SJCRH30 (cell line): Measurements from ENCODE around the gene MTHFSD. TPM values are rescaled to one million over a fixed set of nuclear protein-coding genes. Genes with fewer than 3 reads are reported as not detected.
A peak's percentile ranks its signal among the peaks of the same experiment; 100 is the strongest.

Source experiments
- DNase-seq, 2 experiments: peaks; one replicate each; pipeline ENCODE4 v3.0.0-alpha.2; 2015 to 2020
- H3K27ac ChIP-seq: fragments of 250-450 bp; sonication (Bioruptor Pico); 2 replicates; pipeline ENCODE4 v1.5.1; 2020; ENCODE audit warnings: mild to moderate bottlenecking, moderate library complexity
- H3K27me3 ChIP-seq: fragments of 250-450 bp; sonication (Bioruptor Pico); 2 replicates; pipeline ENCODE4 v1.5.1; 2020; ENCODE audit warnings: mild to moderate bottlenecking, moderate library complexity
- H3K36me3 ChIP-seq: fragments of 250-450 bp; sonication (Bioruptor Pico); 2 replicates; pipeline ENCODE4 v1.5.1; 2020; ENCODE audit warnings: mild to moderate bottlenecking, moderate library complexity
- H3K4me1 ChIP-seq: fragments of 250-450 bp; sonication (Bioruptor Pico); 2 replicates; pipeline ENCODE4 v1.5.1; 2020; ENCODE audit warnings: mild to moderate bottlenecking, moderate library complexity
- H3K4me3 ChIP-seq: fragments of 250-450 bp; sonication (Bioruptor Pico); 2 replicates; pipeline ENCODE4 v1.5.1; 2020; ENCODE audit warnings: mild to moderate bottlenecking, moderate library complexity
- H3K9me3 ChIP-seq: fragments of 250-450 bp; sonication (Bioruptor Pico); replicated peaks from 2 replicates; pipeline ENCODE4 v1.5.1; 2020; ENCODE audit warnings: mild to moderate bottlenecking, moderate library complexity
- total RNA-seq: library from RNA; depleted of rRNA; stranded (reverse); fragments of >200 nt; shearing (Covaris generic); gene quantifications from 2 replicates; pipeline ENCODE4 v1.2.3, GENCODE V29; 2014

The MTHFSD gene
- total RNA-seq, 1 experiment from 2014 or later: 7.2 TPM

GRCh38 chr16:86556576-86556975 is 1.5 kb upstream of the MTHFSD start:
- Histone ChIP-seq H3K27ac (no peak overlapping the region), H3K27me3 (no peaks in the 10 kb centered on the region), H3K4me1 (no peaks in the 10 kb centered on the region; the same call in 1 of the 2 replicates), H3K9me3 (no peaks in the 10 kb centered on the region), H3K36me3 (no peaks in the 10 kb centered on the region), H3K4me3 (no peak overlapping the region)
- no peak for DNase-seq

GRCh38 chr16:86555704-86556075 is 655 bp upstream of the MTHFSD start:
- no peaks in the 10 kb centered on the region for H3K27me3 ChIP-seq
- no peaks in the 10 kb centered on the region; the same call in 1 of the 2 replicates for H3K4me1 ChIP-seq
- H3K27ac ChIP-seq: no peak overlapping the region
- peak overlapping the region; percentile 84 for H3K4me3 ChIP-seq
- no peaks in the 10 kb centered on the region for H3K9me3 ChIP-seq
- H3K36me3 ChIP-seq: no peaks in the 10 kb centered on the region
- no peak for DNase-seq

GRCh38 chr16:86554599-86554916 is 477 bp downstream of the MTHFSD start:
- H3K36me3 ChIP-seq: no peaks in the 10 kb centered on the region
- H3K9me3 ChIP-seq: no peaks in the 10 kb centered on the region
- no peak for DNase-seq
- H3K4me1 ChIP-seq: peaks cover 1% of the 10 kb centered on the region; the same call in 1 of the 2 replicates
- no peaks in the 10 kb centered on the region for H3K27me3 ChIP-seq
- H3K27ac ChIP-seq: peak overlapping the region; percentile 69
- H3K4me3 ChIP-seq: peak overlapping the region; percentile 84

- DNase-seq: no peak
- H3K4me1 ChIP-seq: peaks cover 4% of the 10 kb centered on the region; the same call in 1 of the 2 replicates
- H3K4me3 ChIP-seq: no peak overlapping the region
- no peak overlapping the region for H3K27ac ChIP-seq
- no peaks in the 10 kb centered on the region for H3K9me3 ChIP-seq
- no peaks in the 10 kb centered on the region for H3K27me3 ChIP-seq
- H3K36me3 ChIP-seq: no peaks in the 10 kb centered on the region
Observed at GRCh38 chr16:86553356-86553755, 1.7 kb downstream of the MTHFSD start.

DNA sequence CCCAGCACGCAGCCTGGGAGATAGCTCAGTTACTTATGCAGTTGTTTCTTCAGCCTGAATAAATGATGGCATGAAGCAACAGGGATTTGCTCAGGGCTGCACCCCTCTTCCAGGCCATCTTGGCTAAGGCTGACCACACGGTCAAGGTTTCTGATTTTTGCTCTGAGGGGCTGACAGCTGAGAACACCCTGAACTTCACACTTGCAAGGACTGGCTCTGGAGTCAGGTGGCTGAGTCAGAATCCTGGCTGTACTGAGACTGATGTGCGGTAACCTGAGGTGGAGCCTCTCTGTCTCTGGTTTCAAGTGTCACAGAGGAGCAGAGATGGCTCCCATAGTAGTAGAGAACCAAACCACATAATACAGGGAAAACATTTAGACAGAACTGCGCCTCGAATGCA is 4.8 kb downstream of the MTHFSD start:
- DNase-seq: no peak
- H3K27me3 ChIP-seq: no peaks in the 10 kb centered on the region
- no peaks in the 10 kb centered on the region for H3K36me3 ChIP-seq
- H3K4me1 ChIP-seq: peaks cover 4% of the 10 kb centered on the region; the same call in 1 of the 2 replicates
- H3K27ac ChIP-seq: no peak overlapping the region
- H3K4me3 ChIP-seq: no peak overlapping the region
- no peaks in the 10 kb centered on the region for H3K9me3 ChIP-seq

DNA sequence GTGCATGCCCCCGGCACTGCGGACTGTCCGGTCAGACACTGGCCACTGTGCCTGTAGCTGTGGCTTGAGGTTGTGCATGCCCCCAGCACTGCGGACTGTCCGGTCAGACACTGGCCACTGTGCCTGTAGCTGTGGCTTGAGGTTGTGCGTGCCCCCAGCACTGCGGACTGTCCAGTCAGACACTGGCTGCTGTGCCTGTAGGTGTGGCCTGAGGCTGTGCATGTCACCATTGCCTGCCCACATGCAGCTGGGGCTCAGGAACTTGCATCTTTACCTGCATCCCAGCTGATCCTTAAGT is 5.2 kb downstream of the MTHFSD start:
- Histone ChIP-seq H3K27me3 (no peaks in the 10 kb centered on the region), H3K36me3 (no peaks in the 10 kb centered on the region), H3K4me3 (no peak overlapping the region), H3K9me3 (no peaks in the 10 kb centered on the region), H3K4me1 (peaks cover 4% of the 10 kb centered on the region; the same call in 1 of the 2 replicates), H3K27ac (no peak overlapping the region)
- DNase-seq: no peak

DNA sequence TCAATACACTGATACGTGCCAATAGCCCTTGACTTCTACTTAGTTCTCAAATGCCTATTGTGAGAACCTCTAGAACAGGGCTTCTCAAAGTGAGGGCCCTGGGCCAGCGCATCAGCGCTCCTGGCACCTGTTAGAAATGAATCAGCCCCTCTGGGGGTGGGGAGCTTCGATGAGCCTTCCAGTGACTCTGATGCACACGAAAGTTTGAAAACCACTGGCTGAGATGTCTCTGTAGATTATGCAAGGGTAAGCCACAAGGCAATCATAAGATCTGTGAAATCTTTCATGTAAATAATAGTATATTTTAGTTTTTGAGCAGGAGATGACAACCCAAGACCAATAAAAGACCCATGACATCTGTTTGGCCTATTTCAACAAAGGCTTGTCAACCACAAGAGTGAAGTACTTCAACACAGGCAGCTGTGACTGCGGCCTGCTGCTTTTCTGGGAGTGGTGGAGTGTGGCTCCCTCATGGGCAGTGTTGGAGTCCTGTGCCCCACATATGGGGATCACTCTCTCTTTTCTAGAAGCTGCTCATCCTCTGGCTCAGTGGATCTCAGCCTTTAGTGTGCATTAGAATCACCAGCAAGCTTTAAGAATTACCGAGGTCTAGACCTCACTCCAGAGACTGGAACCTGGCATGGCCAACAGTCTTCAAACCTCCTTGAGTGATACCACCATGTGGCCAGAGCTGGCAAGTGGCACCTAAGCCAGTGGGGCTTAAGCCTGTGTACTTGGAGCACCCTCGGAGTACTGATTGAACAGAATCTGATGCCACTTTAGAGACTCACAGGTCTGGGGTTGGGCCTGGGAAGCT is 5.8 kb downstream of the MTHFSD start:
- peak; percentile 38 to 59 for DNase-seq
- Histone ChIP-seq H3K27ac (no peak overlapping the region), H3K36me3 (no peaks in the 10 kb centered on the region), H3K27me3 (no peaks in the 10 kb centered on the region), H3K4me1 (peaks cover 4% of the 10 kb centered on the region; the same call in 1 of the 2 replicates), H3K4me3 (no peak overlapping the region), H3K9me3 (no peaks in the 10 kb centered on the region)

DNA sequence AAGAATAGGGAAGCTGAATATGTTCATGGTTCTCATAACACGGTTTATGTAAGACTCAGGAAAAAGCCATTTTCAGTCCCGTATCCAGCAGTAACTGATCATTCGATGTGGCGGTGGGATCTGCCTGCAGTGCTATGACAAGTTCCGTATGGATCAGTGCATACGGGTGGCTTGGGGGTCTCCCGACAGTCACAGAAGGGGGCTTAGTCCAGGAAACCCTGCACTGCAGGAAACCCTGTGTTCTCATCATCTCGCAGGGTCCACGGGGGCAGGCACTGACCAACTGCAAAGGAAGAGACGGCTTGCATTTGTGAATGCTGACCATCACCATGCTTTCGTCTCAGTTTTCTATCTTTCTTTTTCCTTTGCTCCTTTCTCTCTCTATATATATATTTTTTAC is 7.7 kb downstream of the MTHFSD start:
- Histone ChIP-seq H3K4me3 (no peak overlapping the region), H3K27ac (no peak overlapping the region), H3K9me3 (no peaks in the 10 kb centered on the region), H3K36me3 (no peaks in the 10 kb centered on the region), H3K27me3 (no peaks in the 10 kb centered on the region), H3K4me1 (peaks cover 4% of the 10 kb centered on the region; the same call in 1 of the 2 replicates)
- no peak for DNase-seq

GRCh38 chr16:86546638-86547013 is 8.4 kb downstream of the MTHFSD start:
- DNase-seq: no peak
- H3K27ac ChIP-seq: no peak overlapping the region
- H3K27me3 ChIP-seq: no peaks in the 10 kb centered on the region
- H3K9me3 ChIP-seq: no peaks in the 10 kb centered on the region
- H3K4me3 ChIP-seq: no peak overlapping the region
- H3K36me3 ChIP-seq: no peaks in the 10 kb centered on the region
- peaks cover 4% of the 10 kb centered on the region; the same call in 1 of the 2 replicates for H3K4me1 ChIP-seq

- Histone ChIP-seq H3K27me3 (no peaks in the 10 kb centered on the region), H3K4me3 (no peak overlapping the region), H3K27ac (no peak overlapping the region), H3K9me3 (no peaks in the 10 kb centered on the region), H3K4me1 (peaks cover 4% of the 10 kb centered on the region; the same call in 1 of the 2 replicates), H3K36me3 (no peaks in the 10 kb centered on the region)
- no peak for DNase-seq
Observed at GRCh38 chr16:86545954-86546637, 8.9 kb downstream of the MTHFSD start.

DNA sequence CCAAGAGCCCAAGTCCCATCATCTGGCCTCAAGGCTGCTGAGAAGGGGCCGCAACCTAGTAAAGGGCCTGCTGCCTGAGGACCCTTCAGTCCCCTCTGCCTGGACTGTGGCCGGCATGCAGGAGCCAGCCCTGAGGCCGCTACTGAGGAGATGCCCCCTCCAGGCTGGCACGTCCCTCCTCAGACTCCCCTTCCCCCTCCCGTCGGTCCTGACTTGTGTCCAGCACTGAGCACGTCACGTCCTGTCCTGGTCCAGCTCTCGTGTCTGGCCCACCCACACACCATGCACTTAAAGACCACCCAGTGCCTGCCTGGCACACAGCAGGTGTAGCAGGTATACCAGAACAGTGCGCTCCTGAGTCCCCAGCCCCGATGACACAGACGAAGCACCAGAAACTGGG is 9.6 kb downstream of the MTHFSD start:
- Histone ChIP-seq H3K36me3 (no peaks in the 10 kb centered on the region), H3K27ac (no peak overlapping the region), H3K4me3 (no peak overlapping the region), H3K4me1 (peaks cover 4% of the 10 kb centered on the region; the same call in 1 of the 2 replicates), H3K9me3 (no peaks in the 10 kb centered on the region), H3K27me3 (no peaks in the 10 kb centered on the region)
- DNase-seq: no peak

DNA sequence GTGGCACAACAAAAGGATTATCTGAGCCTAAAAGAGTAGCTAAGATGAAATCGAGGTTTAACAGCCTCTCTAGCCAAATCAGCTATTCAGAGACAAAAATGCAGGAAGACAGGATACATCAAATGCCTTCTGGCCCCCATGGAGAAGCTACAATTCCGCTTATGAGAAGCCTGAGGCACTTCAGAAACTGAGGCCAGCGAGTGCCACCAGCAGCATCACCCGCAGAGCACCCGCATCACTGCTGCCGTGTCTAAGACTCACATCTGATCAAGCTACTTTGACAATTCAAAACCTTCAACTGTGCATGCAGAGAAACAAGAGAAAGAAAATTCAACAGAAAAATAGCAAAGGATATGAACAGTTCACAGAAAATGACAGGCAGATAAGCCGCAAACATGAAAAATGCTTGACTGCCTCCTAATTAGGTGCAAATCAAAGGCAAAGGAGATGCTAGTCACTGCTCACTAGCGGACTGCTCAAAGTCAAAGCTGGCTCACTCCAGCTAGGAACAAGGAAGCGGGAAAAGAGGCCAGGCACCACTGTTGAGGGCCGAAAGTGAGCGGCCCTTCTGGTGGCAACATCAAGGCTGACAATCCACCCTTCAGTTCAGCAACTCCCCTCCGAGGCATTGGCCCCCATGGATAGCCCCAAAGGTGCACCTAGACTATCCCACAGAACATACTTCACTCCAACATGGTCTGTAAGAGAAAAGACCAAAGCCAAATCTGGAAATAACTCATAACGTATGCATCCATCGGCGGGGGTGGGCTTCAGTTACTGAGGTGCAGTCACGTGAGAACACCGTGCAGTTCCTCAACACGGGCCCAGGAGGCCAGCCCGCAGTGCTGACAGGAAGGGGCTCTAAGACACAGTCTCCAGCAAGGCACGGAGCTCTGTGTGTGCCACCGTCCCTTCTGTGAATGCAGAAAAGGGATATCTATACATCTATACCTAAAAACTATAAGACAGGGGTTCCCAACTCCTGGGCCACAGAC is 12.0 kb downstream of the MTHFSD start:
- no peak overlapping the region for H3K27ac ChIP-seq
- H3K36me3 ChIP-seq: no peaks in the 10 kb centered on the region
- no peak overlapping the region for H3K4me3 ChIP-seq
- H3K4me1 ChIP-seq: no peaks in the 10 kb centered on the region
- DNase-seq: no peak
- no peaks in the 10 kb centered on the region for H3K9me3 ChIP-seq
- no peaks in the 10 kb centered on the region for H3K27me3 ChIP-seq

DNA sequence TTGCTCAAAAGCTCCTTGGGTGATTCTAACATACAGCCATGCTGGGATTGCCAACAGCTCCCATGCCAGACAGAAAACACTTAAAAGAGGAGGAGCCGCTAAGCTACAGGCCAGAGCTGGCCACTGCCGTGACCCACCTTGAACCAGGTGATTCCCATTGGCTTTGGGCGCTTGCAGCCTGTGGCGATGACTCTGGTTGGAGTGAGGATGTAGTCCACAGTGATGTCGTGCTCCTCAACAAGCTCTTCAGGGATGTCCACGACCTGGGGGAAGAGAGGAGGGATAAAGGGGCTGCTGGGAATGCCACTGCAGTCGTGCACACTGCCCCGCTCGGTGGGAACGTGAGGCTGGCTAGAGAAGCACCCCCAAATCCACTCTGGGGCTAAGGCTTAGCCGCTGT is 13.5 kb downstream of the MTHFSD start:
- no peaks in the 10 kb centered on the region for H3K36me3 ChIP-seq
- H3K4me3 ChIP-seq: no peak overlapping the region
- no peak overlapping the region for H3K27ac ChIP-seq
- no peaks in the 10 kb centered on the region for H3K9me3 ChIP-seq
- no peaks in the 10 kb centered on the region for H3K4me1 ChIP-seq
- no peaks in the 10 kb centered on the region for H3K27me3 ChIP-seq
- DNase-seq: no peak

- H3K27ac ChIP-seq: no peak overlapping the region
- H3K36me3 ChIP-seq: no peaks in the 10 kb centered on the region
- no peaks in the 10 kb centered on the region for H3K9me3 ChIP-seq
- H3K4me3 ChIP-seq: no peak overlapping the region
- DNase-seq: no peak
- H3K27me3 ChIP-seq: no peaks in the 10 kb centered on the region
- no peaks in the 10 kb centered on the region for H3K4me1 ChIP-seq
Observed at GRCh38 chr16:86540894-86541293, 14.1 kb downstream of the MTHFSD start.
